GM21576 (cell line): ENCODE measurements around the gene DNAJC18.
A peak's percentile ranks its signal among the peaks of the same experiment; 100 is the strongest.
"Not testable (repeated sequence)": the region's sequence is repeated elsewhere in the genome, so short reads cannot be mapped to it uniquely, and the experiment has no call there.

Experiments
- ATAC-seq: cut with Tn5 transposase; IDR thresholded peaks from one replicate; pipeline ENCODE4 v1.9.1; 2021; ENCODE audit warnings: mild to moderate bottlenecking, moderate library complexity; ENCODE audit not compliant: unreplicated experiment

Gene DNAJC18

DNA sequence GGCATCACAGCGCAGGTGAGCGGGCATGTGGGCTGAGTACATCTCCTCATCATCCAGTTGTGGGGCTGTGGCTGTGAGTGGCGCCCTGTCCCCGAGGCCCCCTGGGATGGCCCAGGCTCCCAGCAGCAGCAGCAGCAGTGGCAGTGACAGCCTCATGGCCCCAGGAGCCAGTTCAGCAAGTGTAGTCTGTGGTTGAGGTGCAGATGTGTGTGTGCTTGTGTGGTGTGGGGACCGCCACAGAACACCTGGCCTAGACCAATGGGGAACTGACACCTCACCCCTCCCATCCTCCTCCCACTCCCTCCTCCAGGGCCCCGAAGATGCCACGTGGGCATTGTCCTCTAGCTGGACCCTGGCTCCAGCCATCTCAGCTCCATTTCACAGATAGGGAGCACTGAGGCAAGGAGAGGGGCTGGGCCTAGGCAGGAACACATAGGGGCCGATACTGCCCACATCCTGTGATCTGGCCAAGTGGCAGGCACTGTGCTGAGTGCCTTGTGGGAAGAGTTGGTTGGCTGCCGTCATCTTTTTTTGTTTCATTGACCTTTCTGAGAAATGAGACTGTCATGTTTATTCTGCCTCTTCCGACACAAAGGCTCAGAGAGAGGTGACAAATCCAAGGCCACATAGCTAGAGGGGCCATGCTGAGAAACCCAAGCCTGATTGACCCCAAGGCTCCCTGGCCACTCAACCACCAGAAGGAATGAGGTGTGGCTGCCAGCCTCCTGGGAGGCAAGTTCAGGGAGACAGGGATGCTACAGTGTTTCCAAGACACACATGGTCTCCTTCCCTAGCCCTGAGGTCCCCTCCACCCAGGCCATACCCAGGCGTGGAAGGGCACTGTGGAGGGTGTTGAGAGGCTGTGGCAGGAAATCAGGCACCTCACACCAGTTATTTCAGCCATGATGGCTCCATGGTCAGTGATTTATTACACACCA lies 49.4 kb downstream of the DNAJC18 start, which contains the start of gene MZB1:
Gene MZB1 (minus strand): TSS at position 213 of the 938 bp plus-strand sequence. CDS start 57 bp downstream, at position 156.
- peak; percentile 34 for ATAC-seq

DNA sequence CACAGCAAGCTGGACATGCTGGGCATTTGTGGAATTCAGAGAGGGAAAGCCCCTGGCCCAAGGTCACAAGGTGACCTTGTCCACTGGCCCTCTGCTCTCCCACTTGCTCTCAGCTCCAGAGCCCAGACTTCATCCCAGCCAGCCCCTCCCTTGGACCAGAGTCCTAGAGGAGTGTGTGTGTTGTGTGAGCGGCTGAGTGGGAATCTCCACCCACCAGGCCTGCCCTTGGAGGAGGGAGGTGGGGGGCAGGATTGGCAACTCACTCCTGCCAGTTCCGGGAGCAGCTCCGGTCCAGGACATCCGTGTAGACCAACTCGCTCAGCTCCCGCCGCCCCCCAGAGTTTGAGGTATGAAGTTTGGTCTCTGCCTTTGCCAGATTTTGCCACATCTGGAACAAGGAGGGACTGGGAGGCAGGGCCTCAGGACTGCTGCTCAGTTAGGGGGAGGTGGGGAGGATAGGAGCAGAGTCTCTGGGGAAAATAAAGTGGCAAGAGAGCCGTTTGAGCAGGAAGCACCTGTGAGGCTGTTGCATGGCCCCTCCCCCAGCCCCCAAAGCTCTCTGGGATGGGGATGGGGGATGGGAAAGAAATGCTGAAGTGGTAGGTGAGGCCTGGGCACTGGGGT lies 51.0 kb downstream of the DNAJC18 start:
- no peak for ATAC-seq

DNA sequence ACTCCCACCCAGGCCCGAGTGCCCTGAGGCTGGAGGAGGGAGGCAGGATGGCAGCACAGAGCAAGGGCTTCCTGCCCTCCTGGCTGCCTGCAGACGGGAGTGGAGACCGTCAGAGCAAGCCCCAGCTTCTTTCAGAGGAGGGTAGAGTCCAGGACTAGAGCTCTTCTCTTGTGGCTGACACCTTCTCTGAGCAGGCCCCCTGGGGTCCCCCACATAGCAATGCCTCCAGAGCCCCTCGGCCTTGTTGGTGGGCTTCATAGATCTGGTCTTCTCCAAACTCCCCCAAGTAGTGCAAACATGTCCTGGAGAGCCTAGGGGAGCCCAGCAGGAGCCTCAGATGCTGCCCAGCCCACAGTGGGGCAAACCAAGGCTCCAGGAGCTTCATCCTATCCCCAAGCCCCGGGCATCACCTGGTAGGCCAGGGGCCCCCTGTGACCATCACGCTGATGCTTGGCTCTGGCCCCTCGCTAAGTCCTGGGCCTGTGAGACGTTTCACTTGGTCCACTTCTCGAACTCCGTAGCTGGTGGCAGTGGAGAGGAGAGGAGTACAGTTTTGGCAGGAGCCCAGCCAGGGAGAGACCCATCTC lies 51.6 kb downstream of the DNAJC18 start:
- no peak for ATAC-seq

DNA sequence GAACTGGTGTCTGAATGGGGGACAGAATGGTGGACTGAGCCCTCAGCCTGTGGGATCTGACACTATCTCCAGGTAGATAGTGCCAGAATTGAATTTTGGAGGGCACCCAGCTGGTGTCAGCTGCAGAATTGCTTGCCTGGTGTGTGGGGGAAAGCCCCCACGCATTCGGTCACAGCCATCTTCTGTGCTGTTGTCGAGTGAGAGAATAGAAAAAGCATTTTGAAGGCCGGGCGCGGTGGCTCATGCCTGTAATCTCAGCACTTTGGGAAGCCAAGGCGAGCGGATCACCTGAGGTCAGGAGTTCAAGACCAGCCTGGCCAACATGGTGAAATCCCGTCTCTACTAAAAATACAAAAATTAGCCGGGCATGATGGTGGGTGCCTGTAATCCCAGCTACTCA lies 52.4 kb downstream of the DNAJC18 start:
- not testable (repeated sequence) for ATAC-seq

DNA sequence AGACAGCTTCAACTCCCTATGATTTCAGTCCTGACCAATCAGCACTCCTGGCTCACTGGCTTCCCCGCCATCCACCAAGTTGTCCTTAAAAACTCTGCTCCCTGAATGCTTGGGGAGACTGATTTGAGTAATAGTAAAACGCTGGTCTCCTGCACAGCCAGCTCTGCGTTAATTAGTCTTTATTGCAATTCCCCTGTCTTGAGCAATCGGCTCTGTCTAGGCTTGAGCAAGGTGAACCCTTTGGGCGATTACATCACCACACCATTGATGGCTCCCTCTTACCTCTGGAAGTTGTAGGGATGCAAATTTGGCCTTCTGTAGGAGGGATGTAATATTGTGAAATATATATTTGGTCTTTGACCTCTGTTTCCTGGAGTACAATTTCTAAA lies 53.3 kb downstream of the DNAJC18 start:
- ATAC-seq, result no peak

DNA sequence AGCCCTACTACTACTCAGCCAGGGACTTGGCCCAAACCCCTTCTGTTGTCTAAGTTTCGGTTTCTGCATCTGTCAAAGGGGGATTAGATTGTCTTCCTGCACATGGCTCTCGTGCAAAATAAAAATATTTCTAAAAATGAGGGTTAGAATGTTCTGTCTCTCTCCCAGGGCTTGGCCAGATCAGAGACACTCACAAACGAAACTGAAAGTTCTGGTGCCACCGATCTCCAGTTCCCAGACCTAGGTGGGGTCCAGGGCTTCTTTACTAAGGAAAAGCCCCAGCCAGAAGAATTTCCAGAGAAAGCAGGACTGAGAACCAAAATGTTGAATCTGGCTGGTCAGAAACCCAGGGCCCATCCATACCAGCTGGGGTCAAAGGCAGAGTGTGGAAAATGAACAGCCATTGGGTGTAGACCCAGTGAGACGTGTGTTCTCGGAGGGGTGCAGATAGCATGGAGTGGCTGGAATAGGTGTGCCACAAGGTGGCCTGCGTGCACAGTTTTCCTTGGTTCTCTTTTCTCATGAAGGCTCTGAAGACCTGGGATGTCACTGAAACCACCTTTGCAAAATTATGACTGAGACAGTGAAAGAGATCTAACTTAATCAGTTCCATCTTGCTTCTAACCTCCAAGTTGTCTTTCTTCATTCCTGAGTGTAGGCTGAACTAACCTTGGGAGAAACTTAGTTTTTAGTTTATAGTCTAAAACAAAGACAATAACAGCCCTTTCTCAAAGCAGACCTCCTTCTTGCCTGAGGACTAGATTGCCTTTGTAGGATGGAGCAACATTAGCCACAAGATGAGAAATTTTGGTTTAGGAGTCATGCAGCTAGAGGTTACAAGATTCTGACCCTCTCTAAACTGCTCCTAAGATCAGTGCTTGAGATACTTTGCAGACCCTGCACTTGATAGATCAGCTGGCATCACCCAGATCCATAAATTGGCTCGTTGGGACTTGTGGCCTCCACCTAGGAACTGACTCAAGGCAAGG lies 54.0 kb downstream of the DNAJC18 start:
- no peak for ATAC-seq

DNA sequence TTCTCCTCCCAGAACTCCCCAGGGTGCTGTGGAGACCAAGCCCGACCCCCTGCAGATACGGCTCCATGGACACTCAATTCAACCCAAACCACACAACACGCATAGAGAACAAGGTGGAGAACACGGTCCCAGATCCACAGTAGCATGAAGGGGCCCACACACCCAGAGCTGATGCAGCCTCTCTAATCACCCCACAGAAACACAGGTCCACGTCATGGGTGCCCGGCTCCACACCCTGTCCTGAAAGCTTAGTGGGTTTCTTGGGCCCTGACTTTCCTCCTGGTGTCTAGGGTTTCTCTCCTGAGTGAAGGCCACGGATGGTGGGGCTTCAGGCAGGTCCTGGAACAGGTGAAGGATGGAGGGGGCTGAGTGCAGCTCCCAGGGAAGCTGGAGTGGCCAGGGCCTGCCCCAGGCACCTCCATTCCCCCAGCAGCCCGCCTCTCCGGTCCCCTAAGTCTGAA lies 54.7 kb downstream of the DNAJC18 start:
- ATAC-seq, result no peak

DNA sequence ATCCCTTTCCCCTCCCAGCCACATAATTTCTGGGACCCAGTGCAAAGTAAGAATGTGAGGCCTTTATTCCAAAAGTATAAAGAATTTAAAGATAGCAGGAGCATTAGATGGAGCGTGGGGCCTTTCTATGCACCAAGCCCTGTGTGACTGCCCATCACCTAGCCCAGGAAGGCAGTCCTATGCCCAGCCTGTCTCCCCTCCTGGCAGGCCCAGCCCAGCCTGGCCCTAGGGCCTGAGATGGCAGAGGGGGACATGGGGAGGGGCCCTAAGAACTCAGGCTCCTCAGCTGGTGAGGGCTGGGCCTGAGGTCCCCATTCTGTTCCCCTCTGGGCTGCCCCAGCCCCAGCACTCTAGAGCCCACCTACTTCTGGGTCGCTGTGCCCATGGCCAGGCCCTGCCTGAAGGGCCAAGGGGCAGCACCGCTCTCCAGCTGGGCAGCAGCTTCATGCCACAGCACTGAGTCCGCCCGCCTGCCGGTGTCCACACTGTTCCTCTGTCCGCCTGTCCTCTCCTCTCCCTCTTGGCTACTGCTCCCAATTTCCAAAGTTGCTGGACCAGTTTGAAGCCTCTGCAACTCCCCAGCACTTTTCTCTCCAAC lies 55.2 kb downstream of the DNAJC18 start:
- ATAC-seq, result no peak

DNA sequence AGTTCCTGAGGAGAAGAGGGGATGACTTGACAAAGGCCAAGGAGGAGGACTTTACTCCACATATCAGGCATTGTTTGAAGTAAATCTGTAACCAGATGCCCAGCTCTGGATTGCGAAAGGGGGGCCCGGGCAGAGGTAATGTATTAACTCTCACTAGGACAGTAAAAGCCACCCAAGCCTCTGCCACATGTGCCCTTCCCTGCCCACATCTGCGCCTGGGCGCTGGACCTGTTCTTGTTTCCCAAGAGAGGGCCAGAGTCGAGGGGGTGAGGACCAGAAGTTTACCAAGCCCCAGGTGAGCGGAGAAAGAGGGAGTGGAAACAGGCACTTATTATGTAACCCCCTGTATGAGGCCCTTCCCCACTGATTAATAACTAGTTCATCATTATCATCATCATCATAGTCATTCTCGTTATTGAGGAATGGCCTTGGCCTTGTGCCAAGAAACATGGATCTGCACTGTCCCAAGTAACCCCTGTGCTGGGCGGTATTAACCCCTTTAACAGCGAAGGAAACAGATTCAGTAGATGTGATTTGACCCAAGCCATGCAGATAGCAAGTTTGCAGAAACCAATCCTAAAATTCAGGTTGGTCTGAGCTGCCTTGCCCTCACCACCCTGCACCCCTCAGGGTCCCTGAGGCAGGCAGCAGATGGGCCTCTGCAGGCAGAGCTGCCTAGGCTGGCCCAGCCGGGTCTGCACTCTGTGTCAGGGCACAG lies 55.9 kb downstream of the DNAJC18 start, which contains the start of gene SLC23A1:
Gene SLC23A1 (minus strand): TSS at position 23 of the 718 bp plus-strand sequence. CDS start 44 bp downstream, outside the sequence.
- ATAC-seq, result no peak

DNA sequence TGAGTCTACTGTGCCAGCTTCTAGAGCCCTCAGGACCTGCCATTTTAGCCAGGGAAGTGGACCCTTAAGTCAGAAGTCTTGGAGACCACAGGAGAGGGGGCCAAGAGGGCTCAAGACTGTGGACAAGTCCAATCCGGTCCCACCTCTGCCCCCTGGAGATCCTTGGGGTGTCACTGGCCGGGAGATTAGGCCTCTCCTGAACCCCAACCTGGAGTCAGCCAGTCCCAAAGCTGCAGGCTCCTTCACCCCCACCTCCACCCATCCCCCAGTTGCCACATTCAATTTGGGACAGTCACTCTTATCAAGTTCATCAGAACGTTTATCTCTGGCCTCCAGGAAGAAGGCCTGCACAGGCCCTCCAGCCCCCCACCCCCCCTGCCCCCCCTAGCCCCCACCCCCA lies 56.5 kb downstream of the DNAJC18 start:
- ATAC-seq, result no peak

DNA sequence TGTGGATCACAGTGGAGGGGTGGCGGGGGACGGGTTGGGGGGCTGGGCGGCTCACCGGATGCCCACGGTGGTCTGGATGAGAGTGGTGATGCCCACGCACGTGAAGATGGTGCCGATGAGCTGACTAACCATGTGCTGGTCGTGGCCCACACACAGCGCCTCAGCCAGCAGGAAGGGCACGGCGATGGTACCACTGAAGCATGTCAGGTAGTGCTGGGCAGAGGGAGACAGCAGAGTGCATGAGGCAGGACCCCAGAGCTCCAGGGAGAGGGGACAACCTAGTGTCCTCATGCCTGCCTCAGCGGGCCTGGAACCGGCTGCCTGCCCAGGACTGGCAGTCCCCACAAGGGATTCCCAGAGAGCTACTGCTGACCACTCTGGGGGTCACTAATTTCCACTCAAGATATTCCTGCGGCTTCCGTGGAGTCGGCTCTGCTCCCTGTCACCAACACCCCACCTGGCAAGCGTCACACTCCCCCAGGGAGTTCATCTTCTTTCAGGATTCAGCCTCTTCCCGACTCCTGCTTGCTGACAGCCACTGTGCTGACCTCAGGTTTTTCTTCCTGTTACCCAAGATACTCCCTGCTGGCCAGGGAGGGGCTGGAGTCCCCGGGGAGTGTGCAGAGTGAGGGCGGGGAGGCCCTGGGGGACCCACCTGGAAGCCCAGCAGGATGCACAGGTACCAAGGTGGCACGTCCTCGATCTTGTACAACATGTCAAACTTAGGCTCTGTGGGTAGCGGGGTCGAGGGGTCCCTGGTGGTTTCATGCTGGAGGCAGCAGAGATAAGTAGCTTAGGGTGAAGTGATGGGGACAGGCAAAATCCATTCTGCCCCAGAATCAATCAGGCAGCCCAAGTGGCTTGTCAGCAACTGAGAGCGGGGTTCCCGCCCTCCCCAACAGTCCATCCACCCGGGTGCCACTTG lies 57.2 kb downstream of the DNAJC18 start:
- ATAC-seq, result no peak

DNA sequence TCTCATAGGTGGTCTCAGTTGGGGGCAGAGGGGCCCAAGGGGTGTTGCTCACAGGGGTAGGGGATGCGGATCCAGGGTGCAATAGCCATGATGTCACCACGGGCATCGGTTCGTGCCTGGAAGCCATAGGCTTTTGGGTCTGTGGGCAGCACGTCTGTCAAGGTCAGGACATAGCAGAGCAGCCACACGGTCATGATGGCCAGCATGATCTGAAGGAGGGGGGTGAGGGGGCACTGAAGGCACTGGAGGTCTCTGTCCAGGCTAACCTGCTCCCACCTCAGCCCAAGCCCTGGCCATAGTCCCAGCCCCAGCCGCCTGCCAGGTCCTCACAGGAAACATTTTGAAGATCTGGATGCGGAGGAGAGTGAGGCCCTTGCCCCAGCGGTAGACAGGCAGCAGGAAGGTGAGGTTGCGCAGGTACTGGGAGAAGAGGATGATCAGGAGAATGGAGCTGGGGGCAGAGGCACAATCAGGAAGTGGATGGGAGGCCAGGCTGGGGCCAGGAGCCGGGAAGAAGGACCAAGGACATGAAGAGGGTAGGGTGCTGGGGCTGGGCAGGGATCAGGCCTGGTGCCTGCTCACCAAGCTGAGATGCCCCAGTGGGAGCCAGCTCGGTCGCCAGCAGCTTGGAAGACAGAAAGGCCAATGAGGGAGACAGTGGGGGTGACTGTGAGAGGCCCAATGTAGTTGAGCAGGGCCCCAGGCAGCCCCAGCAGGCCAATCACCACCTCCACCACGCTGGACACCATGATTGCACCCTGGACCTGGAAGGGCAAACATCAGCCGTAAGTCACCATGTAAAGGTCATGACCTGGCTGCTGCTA lies 59.5 kb downstream of the DNAJC18 start:
- ATAC-seq, result no peak

DNA sequence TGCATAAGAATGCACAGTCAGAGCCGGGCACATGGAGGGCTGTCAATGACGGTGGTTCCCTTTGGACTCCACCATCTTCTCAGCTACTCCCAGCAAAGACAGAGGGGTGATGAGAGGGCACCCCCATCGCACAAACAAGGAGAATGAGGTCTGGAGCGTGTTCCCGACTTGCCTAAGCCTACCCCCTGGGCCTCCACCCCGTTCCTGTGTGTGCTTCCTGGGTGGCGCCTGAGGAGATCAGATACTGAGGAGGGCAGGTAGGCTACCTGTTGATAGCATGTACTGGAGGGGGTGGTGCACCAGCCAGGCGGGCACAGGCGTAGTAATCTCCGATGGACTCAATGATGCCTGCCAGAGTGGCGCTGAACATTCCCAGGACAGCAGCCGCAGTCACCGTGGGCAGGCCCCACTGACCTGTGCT lies 60.4 kb downstream of the DNAJC18 start:
- no peak for ATAC-seq

DNA sequence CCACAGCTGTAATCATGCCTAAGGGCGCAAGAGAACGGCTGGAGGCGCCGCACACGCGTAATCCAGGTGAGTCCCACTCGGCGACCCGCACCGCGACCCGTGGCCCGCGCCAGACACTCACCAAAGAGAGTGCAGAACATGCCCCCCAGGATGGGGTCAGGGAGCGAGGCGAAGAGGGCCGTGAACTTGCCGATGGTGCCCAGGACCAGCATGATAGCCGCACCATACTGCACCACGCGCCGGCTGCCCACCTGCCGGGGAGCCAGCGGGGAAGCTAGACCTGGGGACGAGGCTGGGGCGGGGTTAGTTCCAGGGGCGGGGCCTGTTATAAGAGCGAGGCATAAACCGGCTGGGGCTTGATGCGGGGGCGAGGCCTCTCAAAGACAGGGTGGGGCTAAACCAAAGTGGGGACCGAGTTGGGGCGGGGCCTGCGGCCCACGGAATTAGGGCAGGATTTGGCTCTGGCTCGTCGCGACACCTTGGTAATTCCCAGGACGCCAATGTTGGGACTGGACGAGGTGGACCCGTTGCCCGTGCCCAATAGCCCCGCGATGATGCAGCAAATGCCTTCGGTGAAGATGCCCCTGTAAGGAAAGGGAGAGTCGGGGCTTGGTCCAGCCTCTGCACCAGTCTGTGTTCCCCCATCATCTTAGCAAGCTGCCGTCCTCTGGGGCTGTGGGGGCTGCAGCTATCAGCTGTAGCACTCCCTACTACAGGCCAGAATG lies 61.1 kb downstream of the DNAJC18 start:
- ATAC-seq, result no peak

DNA sequence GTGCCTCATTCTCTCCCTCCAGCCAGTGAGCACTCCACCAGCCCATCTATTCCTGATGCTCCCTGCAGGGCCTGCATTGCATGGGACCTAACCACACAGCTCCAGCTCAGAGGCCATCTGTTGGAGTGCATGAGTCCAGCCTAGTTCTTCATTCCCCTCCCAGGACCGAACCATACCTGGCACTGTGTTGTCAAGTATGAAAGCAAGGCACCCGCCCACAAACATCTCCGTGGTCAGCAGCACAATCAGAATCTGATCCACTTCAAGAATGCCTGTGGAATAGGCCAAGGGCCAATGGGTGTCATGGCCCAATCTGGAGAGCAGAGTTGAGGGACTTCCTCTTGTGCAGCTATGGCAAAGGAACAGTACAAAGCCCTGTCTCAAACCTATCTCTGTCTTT lies 62.1 kb downstream of the DNAJC18 start:
- ATAC-seq, result no peak

DNA sequence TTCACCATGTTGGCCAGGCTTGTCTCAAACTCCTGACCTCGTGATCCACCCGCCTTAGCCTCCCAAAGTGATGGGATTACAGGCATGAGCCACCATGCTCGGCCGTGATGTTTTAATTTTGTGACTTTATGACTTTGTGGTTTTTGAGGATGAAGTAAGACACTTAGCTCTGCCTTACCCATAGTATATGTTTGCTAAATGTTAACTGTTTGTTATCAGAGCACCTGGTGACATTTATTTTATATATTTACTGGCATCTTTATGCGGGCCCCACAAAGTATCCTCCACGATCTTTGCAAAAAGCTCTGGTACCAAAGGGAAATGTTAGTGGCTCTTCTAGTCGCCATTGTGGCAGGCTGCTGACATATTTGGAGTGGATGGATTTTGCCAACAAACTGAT lies 63.0 kb downstream of the DNAJC18 start:
- ATAC-seq, result no peak

DNA sequence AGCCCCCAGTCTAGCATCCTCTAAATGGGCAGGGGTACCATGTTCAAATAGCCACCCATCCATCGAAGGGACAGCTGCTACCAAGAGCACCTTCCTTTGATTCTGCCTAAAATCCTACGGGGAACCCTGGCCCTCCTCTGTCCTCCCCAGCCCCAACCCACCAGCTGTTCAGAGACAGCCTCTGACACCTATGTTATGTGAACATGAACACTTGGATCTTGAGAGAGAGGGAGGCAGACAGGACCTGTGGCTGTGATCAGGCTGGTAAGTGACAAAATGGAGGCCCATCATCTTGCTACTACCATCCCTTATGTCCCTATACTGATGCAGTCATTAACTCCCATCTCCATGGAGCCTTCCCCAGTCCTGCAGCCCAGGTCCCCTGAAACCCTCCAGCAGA lies 64.4 kb downstream of the DNAJC18 start:
- no peak for ATAC-seq
